B cell (primary cell): ENCODE data around the gene TNNI3. TPM values are rescaled to one million over a fixed set of nuclear protein-coding genes. Genes with fewer than 3 reads are reported as not detected.
A peak's percentile ranks its signal among the peaks of the same experiment; 100 is the strongest.

Experiments used
- ATAC-seq: fragments of 200-7000 bp; cut with Tn5 transposase; one replicate; pipeline ENCODE4 v1.10.0; 2021; ENCODE audit warnings: low read depth, mild to moderate bottlenecking, moderate number of reproducible peaks, moderate library complexity
- CTCF ChIA-PET: fragments of 350-600 bp; sonication (Branson Sonifier 250); formaldehyde crosslinking; loops from one replicate; lab custom pipeline; 2021; ENCODE audit warnings: antibody characterized with exemption, inconsistent platforms; lab: Charles Lee
- POLR2A ChIA-PET: fragments of 350-600 bp; sonication (Branson Sonifier 250); formaldehyde crosslinking; loops from one replicate; lab custom pipeline; 2021; ENCODE audit warnings: antibody characterized with exemption; lab: Charles Lee
- DNase-seq: peaks from one replicate; pipeline ENCODE4 v3.0.0; 2013
- H2AFZ ChIP-seq: 2 replicates; pipeline ENCODE4 v1.6.1; 2012; ENCODE audit warnings: mild to moderate bottlenecking, low read depth, low read length; ENCODE audit not compliant: insufficient read depth, poor library complexity, severe bottlenecking
- H3K27ac ChIP-seq, 2 donors: 1 replicate in 1 of 2; 2 replicates in 1 of 2; pipeline ENCODE4 v1.5.1; 2012 to 2013; ENCODE audit warnings: low read length in 2 of 2, mild to moderate bottlenecking in 2 of 2, moderate library complexity in 1 of 2
- H3K27me3 ChIP-seq, 4 experiments: fragments of 200-600 bp in 1 of 4; sonication (generic) in 1 of 4; replicated peaks in 1 of 4; 1 replicate in 2 of 4; 2 replicates in 2 of 4; pipeline versions ENCODE4 v1.6.1 to v1.7.0; 2013 to 2016; ENCODE audit warnings: low read length in 3 of 4, mild to moderate bottlenecking in 2 of 4, mixed read lengths in 1 of 4, moderate library complexity in 1 of 4; ENCODE audit not compliant: insufficient read depth in 4 of 4, control insufficient read depth in 3 of 4; ENCODE audit errors: control extremely low read depth in 1 of 4
- H3K36me3 ChIP-seq, 2 experiments: replicated peaks in 1 of 2; 1 replicate in 1 of 2; 2 replicates in 1 of 2; pipeline versions ENCODE4 v1.6.1 to v1.7.1; 2013; ENCODE audit warnings: low read length in 1 of 2; ENCODE audit not compliant: insufficient read depth in 2 of 2, control insufficient read depth in 1 of 2; ENCODE audit errors: control extremely low read depth in 1 of 2, extremely low read depth in 1 of 2
- H3K4me1 ChIP-seq, 2 donors: fragments of 200-600 bp in 1 of 2; sonication (generic) in 1 of 2; 1 replicate in 1 of 2; 2 replicates in 1 of 2; pipeline versions ENCODE4 v1.5.1 to v1.6.1; 2013 to 2017; ENCODE audit warnings: low read length in 2 of 2; ENCODE audit not compliant: control insufficient read depth in 2 of 2, insufficient read depth in 2 of 2
- H3K4me2 ChIP-seq: replicated peaks from 2 replicates; pipeline ENCODE3; 2012; ENCODE audit warnings: mild to moderate bottlenecking, low read depth, low read length; ENCODE audit not compliant: poor library complexity, severe bottlenecking
- H3K4me3 ChIP-seq, 5 experiments: fragments of 200-600 bp in 1 of 5; sonication (generic) in 1 of 5; 1 replicate in 3 of 5; 2 replicates in 2 of 5; pipeline versions ENCODE4 v1.5.1 to v1.7.0; 2011 to 2016; ENCODE audit warnings: low read length in 4 of 5, mild to moderate bottlenecking in 4 of 5, low read depth in 2 of 5, control low read depth in 1 of 5, moderate library complexity in 1 of 5; ENCODE audit not compliant: insufficient read depth in 1 of 5; ENCODE audit errors: control extremely low read depth in 1 of 5, extremely low read depth in 1 of 5
- H3K79me2 ChIP-seq: fragments of 200-600 bp; sonication (generic); one replicate; pipeline ENCODE4 v1.6.0; 2016; ENCODE audit warnings: low read length; ENCODE audit not compliant: control insufficient read depth, insufficient read depth
- H3K9ac ChIP-seq: fragments of 200-600 bp; sonication (generic); 2 replicates; pipeline ENCODE4 v1.6.1; 2017; ENCODE audit warnings: mild to moderate bottlenecking, low read length, moderate library complexity
- H3K9me3 ChIP-seq, 3 donors: one replicate each; pipeline versions ENCODE4 v1.6.1 to v1.7.1; 2013; ENCODE audit warnings: low read length in 2 of 3; ENCODE audit not compliant: control insufficient read depth in 2 of 3, insufficient read depth in 1 of 3; ENCODE audit errors: control extremely low read depth in 1 of 3
- H4K20me1 ChIP-seq: 2 replicates; pipeline ENCODE4 v1.6.0; 2012; ENCODE audit warnings: mild to moderate bottlenecking, low read length; ENCODE audit not compliant: insufficient read depth, control insufficient read depth, poor library complexity, severe bottlenecking
- H3K27ac Mint-ChIP-seq: one replicate; pipeline ENCODE4 v1.8.0; 2021; ENCODE audit warnings: mixed read lengths
- H3K27me3 Mint-ChIP-seq: one replicate; pipeline ENCODE4 v1.8.0; 2021; ENCODE audit warnings: mixed read lengths
- H3K4me1 Mint-ChIP-seq: one replicate; pipeline ENCODE4 v1.8.0; 2021; ENCODE audit warnings: mixed read lengths
- H3K4me3 Mint-ChIP-seq: one replicate; pipeline ENCODE4 v1.8.0; 2021; ENCODE audit warnings: mixed read lengths
- H3K9me3 Mint-ChIP-seq: one replicate; pipeline ENCODE4 v1.8.0; 2022; ENCODE audit warnings: mixed read lengths; ENCODE audit not compliant: insufficient read depth
- CTCF ChIP-seq: fragments of 200-600 bp; IDR thresholded peaks from one replicate; pipeline ENCODE4 v1.8.0; 2022; ENCODE audit warnings: antibody characterized with exemption, mild to moderate bottlenecking
- EZH2 ChIP-seq: IDR thresholded peaks from 2 replicates; pipeline ENCODE4 v1.6.1; 2012; ENCODE audit warnings: borderline replicate concordance, low read depth, mild to moderate bottlenecking, moderate library complexity, low read length; ENCODE audit not compliant: insufficient read depth, poor library complexity, severe bottlenecking
- WGBS: methylation state at CpG from one replicate; pipeline ENCODE4 v1.1.5; 2013; ENCODE audit warnings: missing lambda C conversion rate; ENCODE audit not compliant: insufficient coverage; 5-methylcytosine and 5-hydroxymethylcytosine counted together
- intact Hi-C: fragments of 100-400 bp; cut with micrococcal nuclease; formaldehyde crosslinking; loops from one replicate; pipeline ENCODE4 v1.10.0; 2022
- polyA plus RNA-seq: library from polyadenylated mRNA; depleted of rRNA; stranded (reverse); fragments of >200 nt; gene quantifications from 2 replicates; pipeline ENCODE4 v1.2.3, GENCODE V29; 2012
- total RNA-seq, 2 donors: library from RNA; stranded (reverse); fragments of 120-200 nt in 1 of 2; gene quantifications; 1 replicate in 1 of 2; 2 replicates in 1 of 2; pipeline versions ENCODE4 v1.2.3 to v1.2.4, GENCODE V29; 2013 to 2022

TNNI3 gene
- total and polyA plus RNA-seq, 2 donors (not counting 1 experiment from before 2014, with no cell fraction given): not detected

DNA sequence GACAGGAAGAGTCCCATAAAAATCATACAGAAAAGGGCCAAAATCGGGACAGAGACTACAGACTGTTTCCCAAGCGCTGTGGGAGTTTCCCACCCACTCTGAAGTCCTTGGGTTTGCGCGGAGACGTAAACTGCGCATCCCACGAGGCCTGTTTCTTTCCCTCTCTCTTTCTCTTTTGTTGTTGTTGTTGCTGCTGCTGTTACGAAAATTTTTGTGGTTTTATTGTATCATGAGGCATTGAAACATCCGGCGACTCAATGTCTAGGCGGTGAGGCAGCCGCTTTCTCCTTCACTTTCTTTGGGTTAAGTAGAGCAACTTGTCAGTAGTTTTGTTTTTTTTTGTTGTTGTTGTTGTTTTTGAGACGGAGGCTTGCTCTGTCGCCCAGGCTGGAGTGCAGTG is 38.5 kb downstream of the TNNI3 start:
- no peak for DNase-seq
- Histone ChIP-seq H3K36me3 (no peaks in the 10 kb centered on the region), H3K9ac (no peak overlapping the region), H3K4me3 (no peak overlapping the region), H4K20me1 (peaks cover 30% of the 10 kb centered on the region), H3K27me3 (no peaks in the 10 kb centered on the region), H2AFZ (no peak overlapping the region), H3K9me3 (no peaks in the 10 kb centered on the region), H3K79me2 (peaks cover 32% of the 10 kb centered on the region), H3K27ac (no peak overlapping the region), H3K4me1 (peaks cover 12 to 30% of the 10 kb centered on the region in 2 donors), H3K4me2 (no peak overlapping the region)
- CTCF ChIA-PET: interaction anchor here (1.8 kb wide), 1 partner anchor 22 kb away, joined by 10 read pairs; no protein-coding TSS in a partner anchor
- intact Hi-C loops: loop anchor here (5.0 to 10.0 kb wide), 4 partner anchors 114 to 1004 kb away; partner anchors contain the start of genes EPN1, PRPF31 and TFPT
- WGBS: 87% methylated on average over 11 of the region's 14 CpGs
- no peaks in the 10 kb centered on the region for H3K9me3 Mint-ChIP-seq
- H3K27ac Mint-ChIP-seq: no peak overlapping the region
- H3K4me1 Mint-ChIP-seq: peaks cover 41% of the 10 kb centered on the region
- POLR2A ChIA-PET: interaction anchor here (0.7 kb wide), 1 partner anchor 18 kb away, joined by 3 read pairs; no protein-coding TSS in a partner anchor
- peaks cover 16% of the 10 kb centered on the region for H3K27me3 Mint-ChIP-seq
- peak overlapping the region; percentile 98 for H3K4me3 Mint-ChIP-seq
- no peak for TF ChIP-seq EZH2
- no peak for TF ChIP-seq CTCF
- no peak for ATAC-seq

GRCh38 chr19:55118401-55118991 is 39.0 kb downstream of the TNNI3 start:
- intact Hi-C loops: loop anchor here (5.0 to 10.0 kb wide), 4 partner anchors 114 to 1004 kb away; partner anchors contain the start of genes EPN1, PRPF31 and TFPT
- ChIA-PET CTCF (interaction anchor here (0.7 to 1.8 kb wide), 3 partner anchors 22 to 396 kb away, joined by 3 to 10 read pairs (median 3); no protein-coding TSS in a partner anchor), POLR2A (interaction anchor here (1.1 to 1.2 kb wide), 2 partner anchors 31 to 481 kb away, joined by 3 read pairs; partner anchors contain the start of gene FIZ1)
- peak overlapping the region; percentile 87 for H2AFZ ChIP-seq
- H3K4me1 ChIP-seq: peaks cover 12 to 35% of the 10 kb centered on the region in 2 donors
- Mint-ChIP-seq H3K4me3 (peak overlapping the region; percentile 98), H3K4me1 (peaks cover 44% of the 10 kb centered on the region), H3K27ac (no peak overlapping the region), H3K9me3 (no peaks in the 10 kb centered on the region), H3K27me3 (peaks cover 10% of the 10 kb centered on the region)
- H3K27ac ChIP-seq: no peak overlapping the region
- ATAC-seq: no peak
- peaks cover 36% of the 10 kb centered on the region for H4K20me1 ChIP-seq
- 34% methylated on average over 20 of the region's 22 CpGs for WGBS
- H3K79me2 ChIP-seq: peaks cover 36% of the 10 kb centered on the region
- no peaks in the 10 kb centered on the region for H3K27me3 ChIP-seq
- H3K4me3 ChIP-seq: peak overlapping the region; percentile 42 to 83 (median 63)
- peak overlapping the region; percentile 90 for H3K4me2 ChIP-seq
- no peak for DNase-seq
- peak overlapping the region; percentile 82 for H3K9ac ChIP-seq
- TF ChIP-seq EZH2 (no peak), CTCF (no peak)
- no peaks in the 10 kb centered on the region for H3K36me3 ChIP-seq
- H3K9me3 ChIP-seq: no peaks in the 10 kb centered on the region
